Left lung (tissue), 10 donors: ENCODE results near the gene CHCHD3. TPM values are rescaled to one million over a fixed set of nuclear protein-coding genes. Genes with fewer than 3 reads are reported as not detected.
"Not testable (repeated sequence)": the region's sequence is repeated elsewhere in the genome, so short reads cannot be mapped to it uniquely, and the experiment has no call there.

Experiments used
- ATAC-seq: fragments of 200-7000 bp; cut with Tn5 transposase; one replicate; pipeline ENCODE4 v1.9.1; 2020; ENCODE audit warnings: moderate library complexity
- DNase-seq, 4 donors: peaks; one replicate each; pipeline ENCODE4 v3.0.0-alpha.2; 2013 to 2020
- H3K27ac ChIP-seq, 2 donors: fragments of 200-600 bp; sonication (generic) in 1 of 2; one replicate each; pipeline versions ENCODE4 v1.5.0 to v1.8.0; 2020 to 2021
- H3K27me3 ChIP-seq, 2 donors: fragments of 200-600 bp; sonication (generic) in 1 of 2; one replicate each; pipeline versions ENCODE4 v1.5.0 to v1.8.0; 2020 to 2021
- H3K36me3 ChIP-seq, 2 donors: fragments of 200-600 bp; sonication (generic) in 1 of 2; one replicate each; pipeline versions ENCODE4 v1.5.0 to v1.8.0; 2020 to 2021
- H3K4me1 ChIP-seq, 2 donors: fragments of 200-600 bp; one replicate each; pipeline ENCODE4 v1.8.0; 2021
- H3K4me3 ChIP-seq, 2 donors: fragments of 200-600 bp; sonication (generic) in 1 of 2; one replicate each; pipeline versions ENCODE4 v1.5.0 to v1.8.0; 2020 to 2021; ENCODE audit warnings: mild to moderate bottlenecking in 1 of 2
- H3K9me3 ChIP-seq, 2 donors: fragments of 200-600 bp; sonication (generic) in 1 of 2; one replicate each; pipeline versions ENCODE4 v1.5.0 to v1.8.0; 2020 to 2021
- CTCF ChIP-seq, 2 donors: fragments of 200-600 bp; sonication (generic) in 1 of 2; IDR thresholded peaks; one replicate each; pipeline versions ENCODE4 v1.5.0 to v1.8.0; 2021; ENCODE audit warnings: antibody characterized with exemption in 2 of 2
- intact Hi-C, 2 donors: fragments of 100-400 bp; cut with DNase I; formaldehyde crosslinking; loops; one replicate each; pipeline versions ENCODE4 v1.11.2 to v1.14.2; 2022
- polyA plus RNA-seq, 6 donors: library from polyadenylated mRNA; unstranded; fragments of 120-200 nt; gene quantifications; one replicate each; pipeline ENCODE4 v1.2.1, GENCODE V29; 2013; ENCODE audit not compliant: insufficient read length in 6 of 6
- total RNA-seq, 2 donors: library from RNA; stranded (reverse); fragmentation: NEBNext Ultra II Directional; extraction: Animal tissue kit (Norgen Biotek cat#: 25700); gene quantifications; one replicate each; pipeline ENCODE4 v1.2.1, GENCODE V29; 2021
- donor health status: DM: no; HTN: yes; CAD: no.
- donor health status: DM: no; HTN: no; CAD: no.

CHCHD3 gene
- total and polyA plus RNA-seq, 8 donors = 45.4 to 58.9 (median 54.5) TPM

- Histone ChIP-seq H3K36me3 (peaks cover 0 to 13% of the 10 kb centered on the region in 2 donors), H3K9me3 (peaks cover 0 to 3% of the 10 kb centered on the region in 2 donors), H3K27ac (no peak overlapping the region), H3K4me1 (no peaks in the 10 kb centered on the region), H3K4me3 (no peak overlapping the region), H3K27me3 (no peaks in the 10 kb centered on the region)
- intact Hi-C loops = no loop called here
- TF ChIP-seq CTCF (IDR thresholded peaks at IDR 0.05) = no peak
- DNase-seq = no peak
- no peak for ATAC-seq
These were observed 182.1 kb downstream of the CHCHD3 start for GRCh38 chr7:132899833-132900232.

GRCh38 chr7:132898641-132899175 is 183.2 kb downstream of the CHCHD3 start:
- DNase-seq, intact Hi-C loops, H3K27ac ChIP-seq, ATAC-seq, H3K4me3 ChIP-seq, H3K9me3 ChIP-seq, H3K4me1 ChIP-seq, H3K27me3 ChIP-seq: not testable (repeated sequence)
- peaks cover 0 to 13% of the 10 kb centered on the region in 2 donors for H3K36me3 ChIP-seq

- no peak for ATAC-seq
- peaks cover 0 to 9% of the 10 kb centered on the region in 2 donors for H3K36me3 ChIP-seq
- intact Hi-C loops = no loop called here
- no peak for DNase-seq
- H3K4me3 ChIP-seq = no peak overlapping the region
- TF ChIP-seq CTCF (IDR thresholded peaks at IDR 0.05) = no peak
- H3K27ac ChIP-seq = no peak overlapping the region
- no peaks in the 10 kb centered on the region for H3K4me1 ChIP-seq
- no peaks in the 10 kb centered on the region for H3K9me3 ChIP-seq
- H3K27me3 ChIP-seq = no peaks in the 10 kb centered on the region
These were observed 184.7 kb downstream of the CHCHD3 start for GRCh38 chr7:132897093-132897687.

- H3K4me1 ChIP-seq = no peaks in the 10 kb centered on the region
- H3K9me3 ChIP-seq = no peaks in the 10 kb centered on the region
- no peaks in the 10 kb centered on the region for H3K27me3 ChIP-seq
- peaks cover 0 to 9% of the 10 kb centered on the region in 2 donors for H3K36me3 ChIP-seq
- ATAC-seq (no peak), DNase-seq (no peak)
- TF ChIP-seq CTCF (IDR thresholded peaks at IDR 0.05) = no peak
- intact Hi-C loops = no loop called here
- no peak overlapping the region for H3K4me3 ChIP-seq
- no peak overlapping the region for H3K27ac ChIP-seq
These were observed 186.7 kb downstream of the CHCHD3 start for GRCh38 chr7:132895231-132895630.

- Histone ChIP-seq H3K4me1 (no peaks in the 10 kb centered on the region), H3K9me3 (no peaks in the 10 kb centered on the region), H3K4me3 (no peak overlapping the region), H3K36me3 (peaks cover 0 to 9% of the 10 kb centered on the region in 2 donors), H3K27me3 (no peaks in the 10 kb centered on the region), H3K27ac (no peak overlapping the region)
- intact Hi-C loops = no loop called here
- ATAC-seq (no peak), DNase-seq (no peak)
- TF ChIP-seq CTCF (IDR thresholded peaks at IDR 0.05) = no peak
These were observed 188.3 kb downstream of the CHCHD3 start for GRCh38 chr7:132893560-132893959.

GRCh38 chr7:132892744-132893143 is 189.1 kb downstream of the CHCHD3 start:
- not testable (repeated sequence) for H3K36me3 ChIP-seq, H3K9me3 ChIP-seq

More at GRCh38 chr7:132892744-132893143, 189.1 kb downstream of the CHCHD3 start:
- H3K27ac ChIP-seq, DNase-seq, H3K27me3 ChIP-seq, H3K4me1 ChIP-seq, intact Hi-C loops, H3K4me3 ChIP-seq, ATAC-seq: not testable (repeated sequence)
